K562 (cell line): ENCODE results near the gene GPC2. TPM values are rescaled to one million over a fixed set of nuclear protein-coding genes. Genes with fewer than 3 reads are reported as not detected.

ENCODE experiments used
- ATAC-seq: fragments of 200-7000 bp; cut with Tn5 transposase; 3 replicates; pipeline ENCODE4 v1.9.1; 2020; ENCODE audit warnings: moderate library complexity
- BruUV-seq: library from RNA; stranded (reverse); fragments of 400-500 nt; replicated peaks from 2 replicates; lab custom pipeline; 2021; lab: Mats Ljungman, UMichigan
- CTCF ChIA-PET: fragments of 300-600 bp; formaldehyde crosslinking; extraction: SDS; loops from one replicate; lab custom pipeline; 2021; ENCODE audit warnings: low intra/inter-chr PET ratio; lab: Yijun Ruan, JAX
- POLR2A ChIA-PET: fragments of 300-600, 350-650 bp; sonication (Branson Sonifier 250); formaldehyde crosslinking; extraction: SDS; loops from one replicate; lab custom pipeline; 2021; ENCODE audit warnings: antibody characterized with exemption, inconsistent platforms; lab: Yijun Ruan, JAX
- DNase-seq, 4 experiments: peaks; one replicate each; pipeline versions ENCODE4 v3.0.0 to v3.0.0-alpha.2; 2011 to 2018; ENCODE audit warnings: low spot score in 3 of 4, mixed read lengths in 3 of 4; ENCODE audit errors: extremely low read depth in 1 of 4
- FAIRE-seq: peaks from 2 replicates; lab custom pipeline; 2011; peaks lifted over from hg19 to GRCh38; lab: Jason Lieb, UNC
- H2AFZ ChIP-seq: 2 replicates; pipeline ENCODE4 v1.6.0; 2011; ENCODE audit warnings: low read depth, low read length, control low read depth, inconsistent platforms
- H3K27ac ChIP-seq: fragments of 200-600 bp; 3 replicates; pipeline ENCODE4 v1.8.0; 2011; ENCODE audit warnings: low read depth, mild to moderate bottlenecking, control low read depth, inconsistent platforms, low read length, moderate library complexity, mixed read lengths; ENCODE audit errors: extremely low read depth
- H3K27me3 ChIP-seq, 2 experiments: fragments of 300-600 bp in 1 of 2; 2 replicates in 1 of 2; 3 replicates in 1 of 2; pipeline versions ENCODE4 v1.6.0 to v1.8.0; 2011; ENCODE audit warnings: inconsistent platforms in 2 of 2, low read length in 2 of 2, mild to moderate bottlenecking in 1 of 2, mixed read lengths in 1 of 2, moderate library complexity in 1 of 2; ENCODE audit not compliant: control insufficient read depth in 2 of 2, insufficient read depth in 2 of 2
- H3K36me3 ChIP-seq: fragments of 300-600 bp; 3 replicates; pipeline ENCODE4 v1.8.0; 2011; ENCODE audit warnings: mild to moderate bottlenecking, low read length, inconsistent platforms; ENCODE audit not compliant: control insufficient read depth, insufficient read depth
- H3K4me1 ChIP-seq, 2 experiments: fragments of 200-600 bp in 1 of 2; replicated peaks in 1 of 2; 2 replicates in 1 of 2; 3 replicates in 1 of 2; pipeline versions ENCODE4 v1.5.1 to v1.8.0; 2011; ENCODE audit warnings: inconsistent platforms in 2 of 2, low read length in 2 of 2, mild to moderate bottlenecking in 1 of 2, mixed read lengths in 1 of 2, moderate library complexity in 1 of 2; ENCODE audit not compliant: control insufficient read depth in 2 of 2, insufficient read depth in 2 of 2
- H3K4me2 ChIP-seq: 2 replicates; pipeline ENCODE4 v1.6.1; 2011; ENCODE audit warnings: low read length, control low read depth, inconsistent platforms, mixed read lengths; ENCODE audit not compliant: insufficient read depth
- H3K4me3 ChIP-seq: fragments of 200-600 bp; sonication (generic), shearing (Covaris generic); 2 replicates; pipeline ENCODE4 v1.5.1; 2016; ENCODE audit warnings: control low read depth, inconsistent platforms
- H3K79me2 ChIP-seq: fragments of 200-600 bp; 3 replicates; pipeline ENCODE4 v1.8.0; 2011; ENCODE audit warnings: low read length, inconsistent platforms; ENCODE audit not compliant: control insufficient read depth, insufficient read depth
- H3K9ac ChIP-seq, 2 experiments: 2 replicates each; pipeline versions ENCODE4 v1.6.0 to v1.6.1; 2011; ENCODE audit warnings: low read depth in 2 of 2, low read length in 2 of 2, control low read depth in 1 of 2, inconsistent platforms in 1 of 2, mild to moderate bottlenecking in 1 of 2, mixed read lengths in 1 of 2; ENCODE audit not compliant: insufficient read depth in 1 of 2
- H3K9me1 ChIP-seq: one replicate; pipeline ENCODE4 v1.6.0; 2011; ENCODE audit warnings: inconsistent platforms, mild to moderate bottlenecking, low read length, moderate library complexity; ENCODE audit not compliant: control insufficient read depth, insufficient read depth
- H3K9me3 ChIP-seq: replicated peaks from 2 replicates; pipeline ENCODE4 v1.5.1; 2011; ENCODE audit warnings: low read depth, low read length, inconsistent platforms; ENCODE audit not compliant: control insufficient read depth, insufficient read depth
- H4K20me1 ChIP-seq: replicated peaks from 2 replicates; pipeline ENCODE4 v1.6.1; 2011; ENCODE audit warnings: low read length, inconsistent platforms, mixed read lengths; ENCODE audit not compliant: control insufficient read depth, insufficient read depth
- CBFA2T2 ChIP-seq: fragments of 450-650 bp; conservative IDR thresholded peaks from 2 replicates; pipeline ENCODE4 v1.6.1; 2017; ENCODE audit warnings: mild to moderate bottlenecking
- EGR1 ChIP-seq: fragments of 450-650 bp; conservative IDR thresholded peaks from 2 replicates; pipeline ENCODE4 v1.6.1; 2017; ENCODE audit warnings: mild to moderate bottlenecking
- ETV5 ChIP-seq: sonication (generic); formaldehyde crosslinking; IDR thresholded peaks from 2 replicates; pipeline ENCODE4 v1.4.0; 2020; ENCODE audit warnings: low read depth, mild to moderate bottlenecking, missing genetic modification reagents
- FOXP1 ChIP-seq: sonication (generic); formaldehyde crosslinking; IDR thresholded peaks from 2 replicates; pipeline ENCODE4 v1.8.0; 2022; ENCODE audit warnings: mild to moderate bottlenecking, missing genetic modification reagents
- HDAC3 ChIP-seq: fragments of 450-650 bp; IDR thresholded peaks from 2 replicates; pipeline ENCODE4 v1.6.1; 2018; ENCODE audit warnings: borderline replicate concordance, mild to moderate bottlenecking, moderate library complexity; ENCODE audit not compliant: partially characterized antibody
- HSF4 ChIP-seq: fragments of 250-450 bp; sonication (Bioruptor Pico); IDR thresholded peaks from 2 replicates; pipeline ENCODE4 v2.1.2; 2022; ENCODE audit warnings: mild to moderate bottlenecking, moderate library complexity, borderline replicate concordance
- KDM1A ChIP-seq, 2 experiments: fragments of 450-650 bp; IDR thresholded peaks; 2 replicates each; pipeline ENCODE4 v1.6.1; 2016; ENCODE audit warnings: mild to moderate bottlenecking in 2 of 2
- MCM2 ChIP-seq: fragments of 450-650 bp; IDR thresholded peaks from 2 replicates; pipeline ENCODE4 v1.6.1; 2017; ENCODE audit warnings: low read depth, mild to moderate bottlenecking
- NELFE ChIP-seq: IDR thresholded peaks from 2 replicates; pipeline ENCODE4 v1.6.1; 2011; ENCODE audit warnings: mild to moderate bottlenecking; ENCODE audit not compliant: insufficient read depth, insufficient read length
- NFXL1 ChIP-seq: fragments of 450-650 bp; formaldehyde crosslinking; IDR thresholded peaks from 2 replicates; pipeline ENCODE4 v1.4.0; 2021; ENCODE audit warnings: mild to moderate bottlenecking
- RHOXF2B ChIP-seq: fragments of 250-450 bp; sonication (Bioruptor Pico); conservative IDR thresholded peaks from 2 replicates; pipeline ENCODE4 v1.5.1; 2021
- ZBTB7A ChIP-seq: IDR thresholded peaks from 2 replicates; pipeline ENCODE4 v1.6.1; 2011; ENCODE audit warnings: low read depth, mild to moderate bottlenecking, low read length, moderate library complexity, borderline replicate concordance; ENCODE audit not compliant: control insufficient read depth
- ZNF23 ChIP-seq: fragments of 250-450 bp; sonication (Bioruptor Pico); IDR thresholded peaks from 2 replicates; pipeline ENCODE4 v1.4.0; 2020; ENCODE audit warnings: mild to moderate bottlenecking
- ZNF324 ChIP-seq: fragments of 250-450 bp; sonication (Bioruptor Pico); IDR thresholded peaks from 2 replicates; pipeline ENCODE4 v1.4.0; 2020; ENCODE audit warnings: mild to moderate bottlenecking
- ZNF707 ChIP-seq: fragments of 250-450 bp; sonication (Bioruptor Pico); conservative IDR thresholded peaks from 2 replicates; pipeline ENCODE4 v1.8.0; 2022; ENCODE audit warnings: inconsistent platforms, mild to moderate bottlenecking, moderate library complexity
- WGBS: fragments of 100-300 bp; shearing (Covaris generic); methylation state at CpG from one replicate; pipeline ENCODE4 v1.1.6; 2016; ENCODE audit warnings: low coverage, mixed read lengths; ENCODE audit not compliant: insufficient coverage; ENCODE audit errors: missing lambda C conversion rate; 5-methylcytosine and 5-hydroxymethylcytosine counted together
- in situ Hi-C: fragments of 300-500 bp; cut with MboI; formaldehyde crosslinking; loops from 4 replicates; pipeline ENCODE4 v1.15.0; 2018; ENCODE audit warnings: inconsistent platforms, mixed read lengths
- intact Hi-C: fragments of 100-400 bp; cut with micrococcal nuclease; formaldehyde crosslinking; loops from 2 replicates; pipeline ENCODE4 v1.14.2; 2022
- polyA plus RNA-seq, 8 experiments: library from polyadenylated mRNA; depleted of rRNA in 4 of 8; stranded (reverse) in 5 of 8; unstranded in 3 of 8; fragments of >200 nt; fragmentation: Nextera tagmentation in 2 of 8; fragmentation: Illumina TruSeq in 1 of 8; extraction: Ambion mirVana in 2 of 8; extraction: Trizol in 1 of 8; gene quantifications; 2 replicates each; pipeline versions ENCODE4 v1.2.1 to v1.2.3, GENCODE V29; 2011 to 2014; ENCODE audit warnings: inconsistent platforms in 1 of 8, missing spikeins in 1 of 8
- total RNA-seq, 7 experiments: library from RNA; depleted of rRNA in 6 of 7; stranded (reverse); fragments of >200 nt in 6 of 7; fragmentation: Illumina TruSeq in 2 of 7; extraction: Trizol in 2 of 7; gene quantifications; 2 replicates each; pipeline versions ENCODE4 v1.2.1 to v1.2.3, GENCODE V29; 2011 to 2021; ENCODE audit warnings: low replicate concordance in 1 of 7
- TF ChIP-seq, protein P1 (sequence below): fragments of 250-450 bp; sonication (Bioruptor Pico); IDR thresholded peaks from 2 replicates; pipeline ENCODE4 v1.5.0; 2021

GPC2 gene
- total and polyA plus RNA-seq, 9 of the 15 experiments (the other 6 are each of a cell fraction or from before 2014, with no cell fraction given), result 0.06 to 7.7 (median 1.4) TPM; not detected in 1

DNA sequence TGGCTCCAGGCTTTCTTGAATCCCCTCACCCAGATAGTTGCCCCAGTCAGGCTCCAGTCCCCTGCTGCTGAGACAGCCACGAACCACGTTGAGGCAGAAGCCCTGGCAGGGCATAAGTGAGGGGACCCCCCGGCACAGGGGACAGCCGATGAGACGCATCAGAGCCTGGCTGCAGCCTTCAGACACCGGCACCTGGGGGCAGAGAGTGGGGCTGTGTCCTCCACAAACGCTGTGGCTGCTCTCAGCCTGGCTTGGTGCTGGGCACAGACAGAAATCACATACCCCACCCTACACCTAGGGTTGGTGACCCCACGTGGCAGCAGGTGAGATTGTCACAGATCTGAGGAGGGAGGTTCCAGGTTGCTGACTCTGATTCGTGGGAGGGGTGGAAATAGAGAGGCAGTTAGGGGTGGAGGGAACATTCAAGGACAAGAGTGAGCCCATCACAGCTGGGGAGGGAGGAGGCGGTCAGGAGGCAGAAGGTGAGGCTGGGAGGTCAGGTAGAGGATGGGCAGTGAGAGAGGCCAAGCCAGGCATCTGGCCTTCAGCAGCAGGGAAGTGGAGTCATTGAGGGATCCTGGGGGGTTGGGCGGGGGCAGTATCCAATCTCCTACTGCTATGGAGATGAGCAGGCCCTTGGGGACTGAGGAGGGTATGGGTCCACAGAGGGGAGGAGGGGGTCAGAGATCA, 3.2 kb downstream of the GPC2 start:
- Histone ChIP-seq H3K79me2 (no peaks in the 10 kb centered on the region), H3K27ac (no peak overlapping the region), H3K4me2 (no peak overlapping the region), H3K27me3 (no peaks in the 10 kb centered on the region), H2AFZ (no peak overlapping the region), H3K4me1 (peaks cover 18 to 55% of the 10 kb centered on the region in 2 experiments; a peak in 4 of 5 replicates), H4K20me1 (0 out of 2 replicates have a peak, but pooled peaks cover 4% of the 10 kb centered on the region), H3K4me3 (no peak overlapping the region), H3K36me3 (no peaks in the 10 kb centered on the region), H3K9me3 (no peaks in the 10 kb centered on the region), H3K9me1 (no peaks in the 10 kb centered on the region), H3K9ac (peak overlapping the region in 1 of 2 experiments; percentile 53; a peak in 2 of 4 replicates)
- CTCF ChIA-PET, result no interaction called here
- intact Hi-C loops, result no loop called here
- in situ Hi-C loops, result no loop called here
- BruUV-seq, result no TSS peak
- DNase-seq (peak in 1 of 4 experiments; percentile 17), FAIRE-seq (no peak), ATAC-seq (no peak)
- POLR2A ChIA-PET, result no interaction called here
- no peak for TF ChIP-seq HDAC3
- peak in 1 of 2 experiments; percentile 35; a peak in 1 of 4 replicates for TF ChIP-seq KDM1A (IDR thresholded peaks at IDR 0.05)
- 50% methylated on average over 11 of the region's 11 CpGs for WGBS

GRCh38 chr7:100171840-100172239, 5.3 kb downstream of the GPC2 start:
- Histone ChIP-seq H3K27ac (no peak overlapping the region), H3K4me2 (no peak overlapping the region), H3K27me3 (no peaks in the 10 kb centered on the region), H3K9me1 (no peaks in the 10 kb centered on the region), H4K20me1 (0 out of 2 replicates have a peak, but pooled peaks cover 4% of the 10 kb centered on the region), H3K9ac (no peak overlapping the region), H3K4me1 (peaks cover 38 to 63% of the 10 kb centered on the region in 2 experiments), H3K36me3 (no peaks in the 10 kb centered on the region), H3K79me2 (no peaks in the 10 kb centered on the region), H3K9me3 (no peaks in the 10 kb centered on the region), H3K4me3 (no peak overlapping the region), H2AFZ (no peak overlapping the region)
- WGBS, result 70% methylated on average over 12 of the region's 22 CpGs
- ATAC-seq (no peak), FAIRE-seq (no peak), DNase-seq (peak in 1 of 4 experiments; percentile 17)
- BruUV-seq, result no TSS peak
- ChIA-PET CTCF (no interaction called here), POLR2A (no interaction called here)
- intact Hi-C loops (no loop called here), in situ Hi-C loops (no loop called here)
- TF ChIP-seq ZBTB7A (no peak), NFXL1 (CRISPR knock-in tag) (no peak), RHOXF2B (no peak), NELFE (no peak), HSF4 (no peak), EGR1 (no peak), ZNF23 (CRISPR knock-in tag) (no peak), ETV5 (no peak), ZNF707 (CRISPR knock-in tag) (no peak), MCM2 (no peak), ZNF324 (CRISPR knock-in tag) (no peak), CBFA2T2 (no peak), FOXP1 (no peak)
- TF ChIP-seq, protein P1, sequence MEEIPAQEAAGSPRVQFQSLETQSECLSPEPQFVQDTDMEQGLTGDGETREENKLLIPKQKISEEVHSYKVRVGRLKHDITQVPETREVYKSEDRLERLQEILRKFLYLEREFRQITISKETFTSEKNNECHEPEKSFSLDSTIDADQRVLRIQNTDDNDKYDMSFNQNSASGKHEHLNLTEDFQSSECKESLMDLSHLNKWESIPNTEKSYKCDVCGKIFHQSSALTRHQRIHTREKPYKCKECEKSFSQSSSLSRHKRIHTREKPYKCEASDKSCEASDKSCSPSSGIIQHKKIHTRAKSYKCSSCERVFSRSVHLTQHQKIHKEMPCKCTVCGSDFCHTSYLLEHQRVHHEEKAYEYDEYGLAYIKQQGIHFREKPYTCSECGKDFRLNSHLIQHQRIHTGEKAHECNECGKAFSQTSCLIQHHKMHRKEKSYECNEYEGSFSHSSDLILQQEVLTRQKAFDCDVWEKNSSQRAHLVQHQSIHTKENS, result no peak
